ENCODE results near the gene OR1Q1.
"Not testable (repeated sequence)": the region's sequence is repeated elsewhere in the genome, so short reads cannot be mapped to it uniquely, and the experiment has no call there.

The OR1Q1 gene

GRCh38 chr9:122614362-122614761, at the start of gene OR1Q1:
TSS of gene OR1Q1 (plus strand) at chr9:122614738. CDS start at chr9:122614738, 0 bp downstream.
- in situ Hi-C loops (cut with HindIII; ENCODE audit: low sequenced_read_pairs): no loop called here

GRCh38 chr9:122567901-122568300, 46.6 kb upstream of the OR1Q1 start:
- TF ChIP-seq CTCF (IDR thresholded peaks at IDR 0.05; ENCODE audit: low read depth, low read length): no peak
- H3K4me3 ChIP-seq (ENCODE audit: low read depth, low read length): no peak overlapping the region
- no peak for DNase-seq (ENCODE audit: low read depth, low spot score)
- in situ Hi-C loops (cut with HindIII; ENCODE audit: low sequenced_read_pairs): no loop called here

More at GRCh38 chr9:122614362-122614761, at the start of gene OR1Q1:
- no peak for DNase-seq (ENCODE audit: low read depth, low spot score)
- no peak within 1 kb of the TSS for H3K4me3 ChIP-seq (ENCODE audit: low read depth, low read length)
- TF ChIP-seq CTCF (IDR thresholded peaks at IDR 0.05; ENCODE audit: low read depth, low read length): no peak

GRCh38 chr9:122572456-122572855, 42.1 kb upstream of the OR1Q1 start:
- DNase-seq (ENCODE audit: low read depth, low spot score): no peak
- no peak for TF ChIP-seq CTCF (IDR thresholded peaks at IDR 0.05; ENCODE audit: low read depth, low read length)
- H3K4me3 ChIP-seq (ENCODE audit: low read depth, low read length): no peak overlapping the region
- in situ Hi-C loops (cut with HindIII; ENCODE audit: low sequenced_read_pairs): no loop called here

GRCh38 chr9:122579874-122580273, 34.7 kb upstream of the OR1Q1 start:
- in situ Hi-C loops (cut with HindIII; ENCODE audit: low sequenced_read_pairs): no loop called here
- TF ChIP-seq CTCF (IDR thresholded peaks at IDR 0.05; ENCODE audit: low read depth, low read length): no peak
- no peak for DNase-seq (ENCODE audit: low read depth, low spot score)
- no peak overlapping the region for H3K4me3 ChIP-seq (ENCODE audit: low read depth, low read length)

GRCh38 chr9:122580360-122580759, 34.2 kb upstream of the OR1Q1 start:
- in situ Hi-C loops (cut with HindIII; ENCODE audit: low sequenced_read_pairs): no loop called here
- DNase-seq (ENCODE audit: low read depth, low spot score): peak; percentile 5
- H3K4me3 ChIP-seq (ENCODE audit: low read depth, low read length): no peak overlapping the region
- no peak for TF ChIP-seq CTCF (IDR thresholded peaks at IDR 0.05; ENCODE audit: low read depth, low read length)

- DNase-seq (ENCODE audit: low read depth, low spot score); in situ Hi-C loops (cut with HindIII; ENCODE audit: low sequenced_read_pairs); H3K4me3 ChIP-seq (ENCODE audit: low read depth, low read length): not testable (repeated sequence)
Measured at GRCh38 chr9:122583284-122583683, 31.3 kb upstream of the OR1Q1 start, which contains the start of gene OR1L8. TSS of gene OR1L8 (minus strand) at chr9:122583384. CDS start at chr9:122568477, 14,907 bp downstream.

- in situ Hi-C loops (cut with HindIII; ENCODE audit: low sequenced_read_pairs): no loop called here
- no peak overlapping the region for H3K4me3 ChIP-seq (ENCODE audit: low read depth, low read length)
- DNase-seq (ENCODE audit: low read depth, low spot score): no peak
- TF ChIP-seq CTCF (IDR thresholded peaks at IDR 0.05; ENCODE audit: low read depth, low read length): no peak
Measured at GRCh38 chr9:122605691-122606090, 8.8 kb upstream of the OR1Q1 start.
